DOHH2 (cell line): ENCODE data around the gene UBFD1.

Source experiments
- H3F3A ChIP-seq: fragments of 200-600 bp; sonication (generic), shearing (Covaris generic); 2 replicates; pipeline ENCODE4 v1.6.0; 2016; ENCODE audit warnings: antibody characterized with exemption, mild to moderate bottlenecking; ENCODE audit not compliant: control insufficient read depth, insufficient read depth
- H3K27ac ChIP-seq: fragments of 200-600 bp; sonication (generic); 2 replicates; pipeline ENCODE4 v1.5.1; 2014; ENCODE audit warnings: low read depth, mild to moderate bottlenecking, low read length, moderate library complexity
- H3K27me3 ChIP-seq: fragments of 200-600 bp; sonication (generic); 2 replicates; pipeline ENCODE4 v1.6.1; 2014; ENCODE audit warnings: mild to moderate bottlenecking, low read length, mixed read lengths; ENCODE audit not compliant: control insufficient read depth
- H3K36me3 ChIP-seq: fragments of 200-600 bp; sonication (generic); 2 replicates; pipeline ENCODE4 v1.6.1; 2014; ENCODE audit warnings: mild to moderate bottlenecking, low read length, moderate library complexity, mixed read lengths; ENCODE audit not compliant: control insufficient read depth
- H3K4me1 ChIP-seq: fragments of 200-600 bp; sonication (generic); 2 replicates; pipeline ENCODE4 v1.6.1; 2014; ENCODE audit warnings: mild to moderate bottlenecking, low read length, mixed read lengths; ENCODE audit not compliant: control insufficient read depth
- H3K4me2 ChIP-seq: fragments of 200-600 bp; sonication (generic); 2 replicates; pipeline ENCODE4 v1.6.0; 2014; ENCODE audit warnings: mild to moderate bottlenecking, low read length, moderate library complexity
- H3K4me3 ChIP-seq: fragments of 200-600 bp; sonication (generic); 2 replicates; pipeline ENCODE4 v1.5.1; 2014; ENCODE audit warnings: mild to moderate bottlenecking, low read length, mixed read lengths
- H3K79me2 ChIP-seq: fragments of 200-600 bp; sonication (generic); 2 replicates; pipeline ENCODE4 v1.6.1; 2014; ENCODE audit warnings: mild to moderate bottlenecking, low read length, mixed read lengths; ENCODE audit not compliant: control insufficient read depth
- H3K9me2 ChIP-seq: fragments of 200-600 bp; sonication (generic); replicated peaks from 2 replicates; pipeline ENCODE4 v1.6.1; 2014; ENCODE audit warnings: mild to moderate bottlenecking, low read length, mixed read lengths; ENCODE audit not compliant: control insufficient read depth
- H3K9me3 ChIP-seq: fragments of 200-600 bp; sonication (generic); 2 replicates; pipeline ENCODE4 v1.6.1; 2014; ENCODE audit warnings: antibody characterized with exemption, low read length, mixed read lengths; ENCODE audit not compliant: control insufficient read depth, insufficient read depth
- H4K20me1 ChIP-seq: fragments of 200-600 bp; sonication (generic); 2 replicates; pipeline ENCODE4 v1.6.0; 2014; ENCODE audit warnings: low read depth, mild to moderate bottlenecking, antibody characterized with exemption, low read length, moderate library complexity; ENCODE audit not compliant: control insufficient read depth, insufficient read depth
- EZH2phosphoT487 ChIP-seq: fragments of 200-600 bp; sonication (generic); IDR thresholded peaks from 2 replicates; pipeline ENCODE4 v1.6.1; 2017; ENCODE audit warnings: borderline replicate concordance, mild to moderate bottlenecking, antibody characterized with exemption, low read length, moderate library complexity, mixed read lengths
- TF ChIP-seq, protein P1 (sequence below): fragments of 200-600 bp; sonication (generic); IDR thresholded peaks from one replicate; pipeline ENCODE4 v1.5.1; 2014; ENCODE audit warnings: antibody characterized with exemption, mild to moderate bottlenecking, low read depth, low read length; ENCODE audit not compliant: poor library complexity, severe bottlenecking

UBFD1 gene

DNA sequence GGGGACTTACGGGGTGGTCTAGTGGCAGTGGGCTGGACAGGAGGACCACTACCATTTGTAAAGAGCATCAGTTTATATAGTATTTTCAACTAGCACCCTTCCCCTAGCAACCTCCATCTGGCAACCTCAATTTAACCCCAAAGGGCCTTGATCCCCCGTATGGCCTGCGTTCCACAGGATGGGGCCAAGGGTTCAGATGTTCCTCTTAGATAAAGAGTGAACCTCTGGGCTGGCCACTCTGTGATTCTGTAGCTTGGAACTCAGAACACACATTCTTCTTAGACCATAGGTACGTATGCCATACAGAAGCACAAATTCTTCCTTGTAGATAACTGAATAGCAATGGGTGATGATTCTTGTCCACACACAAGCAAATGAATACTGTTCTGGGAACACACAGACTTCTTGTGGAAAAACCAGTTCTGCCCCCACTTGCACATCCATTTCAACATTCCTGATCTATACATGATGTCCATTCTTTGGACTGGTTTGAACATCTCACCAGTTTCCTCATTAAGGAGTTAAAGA, 45.3 kb upstream of the UBFD1 start:
- Histone ChIP-seq H3K36me3 (peaks cover 39% of the 10 kb centered on the region), H3K27ac (peak overlapping the region; percentile 100), H3K79me2 (peaks cover 58% of the 10 kb centered on the region), H4K20me1 (peaks cover 11% of the 10 kb centered on the region), H3K4me1 (peaks cover 68% of the 10 kb centered on the region), H3F3A (peaks cover 61% of the 10 kb centered on the region), H3K9me3 (no peaks in the 10 kb centered on the region), H3K27me3 (no peaks in the 10 kb centered on the region), H3K9me2 (no peaks in the 10 kb centered on the region), H3K4me3 (peak overlapping the region; percentile 88), H3K4me2 (peak overlapping the region; percentile 100)
- TF ChIP-seq, protein P1, sequence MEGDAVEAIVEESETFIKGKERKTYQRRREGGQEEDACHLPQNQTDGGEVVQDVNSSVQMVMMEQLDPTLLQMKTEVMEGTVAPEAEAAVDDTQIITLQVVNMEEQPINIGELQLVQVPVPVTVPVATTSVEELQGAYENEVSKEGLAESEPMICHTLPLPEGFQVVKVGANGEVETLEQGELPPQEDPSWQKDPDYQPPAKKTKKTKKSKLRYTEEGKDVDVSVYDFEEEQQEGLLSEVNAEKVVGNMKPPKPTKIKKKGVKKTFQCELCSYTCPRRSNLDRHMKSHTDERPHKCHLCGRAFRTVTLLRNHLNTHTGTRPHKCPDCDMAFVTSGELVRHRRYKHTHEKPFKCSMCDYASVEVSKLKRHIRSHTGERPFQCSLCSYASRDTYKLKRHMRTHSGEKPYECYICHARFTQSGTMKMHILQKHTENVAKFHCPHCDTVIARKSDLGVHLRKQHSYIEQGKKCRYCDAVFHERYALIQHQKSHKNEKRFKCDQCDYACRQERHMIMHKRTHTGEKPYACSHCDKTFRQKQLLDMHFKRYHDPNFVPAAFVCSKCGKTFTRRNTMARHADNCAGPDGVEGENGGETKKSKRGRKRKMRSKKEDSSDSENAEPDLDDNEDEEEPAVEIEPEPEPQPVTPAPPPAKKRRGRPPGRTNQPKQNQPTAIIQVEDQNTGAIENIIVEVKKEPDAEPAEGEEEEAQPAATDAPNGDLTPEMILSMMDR: no peak
- TF ChIP-seq EZH2phosphoT487: no peak

DNA sequence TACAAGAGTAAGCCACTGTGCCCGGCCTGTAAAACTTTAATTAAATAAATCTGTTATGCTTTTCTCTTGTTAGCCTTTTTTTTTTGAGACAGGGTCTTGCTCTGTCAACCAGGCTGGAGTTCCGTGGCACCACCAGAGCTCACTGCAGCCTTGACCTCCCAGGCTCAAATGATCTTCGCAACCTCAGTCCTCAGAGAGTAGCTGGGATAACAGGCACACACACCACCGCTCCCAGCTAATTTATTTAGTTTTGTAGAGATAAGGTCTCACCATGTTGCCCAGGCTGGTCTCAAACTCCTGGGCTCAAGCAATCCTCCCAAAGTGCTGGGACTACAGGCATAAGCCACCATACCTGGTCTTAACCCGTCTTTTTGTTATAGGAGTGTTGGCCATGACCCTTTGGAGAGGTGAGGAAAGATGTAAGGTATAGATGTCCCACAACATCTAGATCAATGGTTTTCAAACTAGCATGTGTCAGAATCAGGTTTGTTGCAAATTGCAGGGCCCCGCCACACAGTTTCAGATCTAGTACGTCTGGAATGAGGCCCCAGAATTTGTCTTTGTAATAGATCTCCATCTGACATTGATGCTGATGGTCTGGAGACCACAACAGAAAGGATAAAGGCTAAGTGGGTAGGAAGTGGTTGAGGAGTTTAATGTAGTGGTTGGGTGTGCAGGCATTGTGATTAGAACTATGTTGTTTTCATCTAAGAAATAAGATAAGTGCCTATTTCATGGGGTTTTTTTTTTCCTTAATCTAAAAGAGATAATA, 43.0 kb upstream of the UBFD1 start:
- TF ChIP-seq, protein P1: no peak
- H3K27me3 ChIP-seq: no peaks in the 10 kb centered on the region
- peaks cover 34% of the 10 kb centered on the region for H3K79me2 ChIP-seq
- 0 out of 2 replicates have a peak overlapping the region, but pooled peaks have one; percentile 5 for H3K4me3 ChIP-seq
- no peaks in the 10 kb centered on the region for H3K9me2 ChIP-seq
- peaks cover 3% of the 10 kb centered on the region for H3K9me3 ChIP-seq
- peaks cover 69% of the 10 kb centered on the region for H3F3A ChIP-seq
- H4K20me1 ChIP-seq: no peaks in the 10 kb centered on the region
- H3K27ac ChIP-seq: peak overlapping the region; percentile 100
- peak overlapping the region; percentile 39 for H3K4me2 ChIP-seq
- peaks cover 23% of the 10 kb centered on the region for H3K36me3 ChIP-seq
- peaks cover 90% of the 10 kb centered on the region for H3K4me1 ChIP-seq

DNA sequence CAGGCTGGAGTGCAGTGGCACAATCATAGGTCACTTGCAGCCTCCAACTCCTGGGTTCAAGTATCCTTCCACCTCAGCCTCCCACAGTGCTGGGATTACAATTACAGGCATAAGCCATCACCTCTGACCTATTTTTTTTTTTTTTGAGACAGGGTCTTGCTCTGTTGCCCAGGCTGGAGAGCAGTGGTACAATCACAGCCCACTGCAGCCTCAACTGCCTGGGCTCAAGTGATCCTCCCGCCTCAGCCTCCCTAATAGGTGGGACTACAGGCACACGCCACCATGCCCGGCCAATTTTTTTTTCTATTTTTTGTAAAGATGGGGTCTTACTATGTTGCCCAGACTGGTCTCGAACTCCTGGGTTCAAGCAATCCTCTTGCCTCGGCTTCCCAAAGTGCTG, 41.6 kb upstream of the UBFD1 start:
- Histone ChIP-seq H3F3A (peaks cover 79% of the 10 kb centered on the region), H3K27ac (peak overlapping the region; percentile 100), H3K9me2 (no peaks in the 10 kb centered on the region), H3K36me3 (peaks cover 24% of the 10 kb centered on the region), H3K27me3 (no peaks in the 10 kb centered on the region), H4K20me1 (no peaks in the 10 kb centered on the region), H3K9me3 (peaks cover 6% of the 10 kb centered on the region), H3K79me2 (peaks cover 21% of the 10 kb centered on the region), H3K4me3 (peak overlapping the region; percentile 61), H3K4me1 (peaks cover 100% of the 10 kb centered on the region), H3K4me2 (peak overlapping the region; percentile 78)
- TF ChIP-seq EZH2phosphoT487: no peak
- TF ChIP-seq, protein P1: no peak
